T-cell (primary cell): ENCODE results near the gene TAPBPL. TPM values are rescaled to one million over a fixed set of nuclear protein-coding genes. Genes with fewer than 3 reads are reported as not detected.
A peak's percentile ranks its signal among the peaks of the same experiment; 100 is the strongest.
"Not testable (repeated sequence)": the region's sequence is repeated elsewhere in the genome, so short reads cannot be mapped to it uniquely, and the experiment has no call there.

ENCODE experiments used
- ATAC-seq, 4 experiments: fragments of 200-7000 bp in 3 of 4; fragments of 150-1000 bp in 1 of 4; cut with Tn5 transposase; replicated peaks in 1 of 4; 1 replicate in 3 of 4; 2 replicates in 1 of 4; pipeline ENCODE4 v1.10.0; 2021; ENCODE audit warnings: moderate library complexity in 3 of 4, mild to moderate bottlenecking in 2 of 4, moderate number of reproducible peaks in 1 of 4
- CTCF ChIA-PET, 2 donors: fragments of 300-600 bp; sonication (Branson Sonifier 250); formaldehyde crosslinking; loops; one replicate each; lab custom pipeline; 2022; ENCODE audit warnings: antibody characterized with exemption in 2 of 2; lab: Charles Lee
- POLR2A ChIA-PET, 2 donors: fragments of 300-600 bp; sonication (Branson Sonifier 250); formaldehyde crosslinking; loops; one replicate each; lab custom pipeline; 2022; ENCODE audit warnings: antibody characterized with exemption in 2 of 2; lab: Charles Lee
- DNase-seq, 35 experiments: peaks; one replicate each; pipeline versions ENCODE4 v3.0.0 to v3.0.0-alpha.2; 2013 to 2023
- H3K27ac ChIP-seq: one replicate; pipeline ENCODE4 v1.5.1; 2013; ENCODE audit warnings: low read length
- H3K27me3 ChIP-seq, 2 experiments: replicated peaks in 1 of 2; 1 replicate in 1 of 2; 2 replicates in 1 of 2; pipeline versions ENCODE4 v1.6.1 to v1.7.0; 2013; ENCODE audit warnings: low read length in 1 of 2, mixed read lengths in 1 of 2; ENCODE audit not compliant: control insufficient read depth in 2 of 2, insufficient read depth in 2 of 2; ENCODE audit errors: extremely low read depth in 1 of 2
- H3K36me3 ChIP-seq, 2 donors: 1 replicate in 1 of 2; 2 replicates in 1 of 2; pipeline versions ENCODE4 v1.6.1 to v1.7.0; 2013; ENCODE audit warnings: low read length in 1 of 2; ENCODE audit not compliant: control insufficient read depth in 2 of 2, insufficient read depth in 1 of 2; ENCODE audit errors: extremely low read depth in 1 of 2
- H3K4me1 ChIP-seq, 2 experiments: 1 replicate in 1 of 2; 2 replicates in 1 of 2; pipeline versions ENCODE4 v1.6.1 to v1.7.0; 2013; ENCODE audit warnings: low read length in 2 of 2, mixed read lengths in 1 of 2; ENCODE audit not compliant: insufficient read depth in 2 of 2, control insufficient read depth in 1 of 2; ENCODE audit errors: extremely low read depth in 1 of 2
- H3K4me3 ChIP-seq, 2 donors: 1 replicate in 1 of 2; 2 replicates in 1 of 2; pipeline versions ENCODE4 v1.5.1 to v1.7.0; 2013; ENCODE audit warnings: mild to moderate bottlenecking in 2 of 2, low read length in 1 of 2, moderate library complexity in 1 of 2; ENCODE audit not compliant: control insufficient read depth in 1 of 2; ENCODE audit errors: extremely low read depth in 1 of 2
- H3K9me3 ChIP-seq: 2 replicates; pipeline ENCODE4 v1.7.0; 2013
- H3K27ac Mint-ChIP-seq, 2 donors: one replicate each; pipeline ENCODE4 v1.8.0; 2020 to 2021; ENCODE audit warnings: mild to moderate bottlenecking in 2 of 2, mixed read lengths in 2 of 2
- H3K27me3 Mint-ChIP-seq, 2 donors: one replicate each; pipeline ENCODE4 v1.8.0; 2021 to 2022; ENCODE audit warnings: mixed read lengths in 2 of 2
- H3K36me3 Mint-ChIP-seq: one replicate; pipeline ENCODE4 v1.8.0; 2021; ENCODE audit warnings: mixed read lengths
- H3K4me1 Mint-ChIP-seq, 3 donors: one replicate each; pipeline ENCODE4 v1.8.0; 2020 to 2022; ENCODE audit warnings: mixed read lengths in 3 of 3, mild to moderate bottlenecking in 1 of 3
- H3K4me3 Mint-ChIP-seq, 3 donors: one replicate each; pipeline ENCODE4 v1.8.0; 2020 to 2022; ENCODE audit warnings: mild to moderate bottlenecking in 3 of 3, mixed read lengths in 3 of 3, moderate library complexity in 3 of 3
- H3K9me3 Mint-ChIP-seq, 3 donors: one replicate each; pipeline ENCODE4 v1.8.0; 2020 to 2022; ENCODE audit warnings: mixed read lengths in 3 of 3
- WGBS: methylation state at CpG from one replicate; pipeline ENCODE4 v1.1.5; 2013; ENCODE audit warnings: missing lambda C conversion rate; ENCODE audit not compliant: insufficient coverage; 5-methylcytosine and 5-hydroxymethylcytosine counted together
- total RNA-seq, 35 experiments: library from RNA in 6 of 35; stranded (reverse) in 6 of 35; fragments of 120-200 nt in 1 of 35; gene quantifications; one replicate each; pipeline versions ENCODE4 v1.2.1 to v1.2.4 and lab custom pipeline; 2013 to 2026

The TAPBPL gene
- total RNA-seq, 5 donors from 2014 or later (not counting 1 experiment from before 2014, with no cell fraction given) = 22.6 to 77.0 (median 60.3) TPM

- H3K9me3 Mint-ChIP-seq = not testable (repeated sequence)
These were observed 15.9 kb downstream of the TAPBPL start for GRCh38 chr12:6467571-6468282.

GRCh38 chr12:6468283-6468575, 16.4 kb downstream of the TAPBPL start:
- peaks cover 45 to 62% of the 10 kb centered on the region in 2 experiments for H3K4me1 ChIP-seq
- Mint-ChIP-seq H3K9me3 (no peaks in the 10 kb centered on the region), H3K27ac (peak overlapping the region; percentile 92 to 96), H3K27me3 (no peaks in the 10 kb centered on the region), H3K4me1 (peaks cover 71 to 75% (median 74%) of the 10 kb centered on the region in 3 donors), H3K4me3 (peak overlapping the region; percentile 87 to 93 (median 91)), H3K36me3 (peaks cover 43% of the 10 kb centered on the region)
- ChIA-PET POLR2A (no interaction called here), CTCF (no interaction called here)
- no peak for DNase-seq
- H3K9me3 ChIP-seq = no peaks in the 10 kb centered on the region
- H3K4me3 ChIP-seq = peak overlapping the region in 1 of 2 donors; percentile 86
- H3K36me3 ChIP-seq = peaks cover 13 to 33% of the 10 kb centered on the region in 2 donors
- no peak for ATAC-seq
- H3K27ac ChIP-seq = peak overlapping the region; percentile 32
- H3K27me3 ChIP-seq = no peaks in the 10 kb centered on the region

More at GRCh38 chr12:6467571-6468282, 15.9 kb downstream of the TAPBPL start:
- ATAC-seq, H3K4me3 ChIP-seq, H3K27me3 Mint-ChIP-seq, CTCF ChIA-PET, H3K27me3 ChIP-seq, DNase-seq, H3K9me3 ChIP-seq, POLR2A ChIA-PET: not testable (repeated sequence)
- peaks cover 76 to 80% (median 79%) of the 10 kb centered on the region in 3 donors for H3K4me1 Mint-ChIP-seq
- peak overlapping the region; percentile 92 to 96 for H3K27ac Mint-ChIP-seq
- H3K36me3 Mint-ChIP-seq = peaks cover 47% of the 10 kb centered on the region
- H3K4me1 ChIP-seq = peaks cover 49 to 67% of the 10 kb centered on the region in 2 experiments
- H3K27ac ChIP-seq = peak overlapping the region; percentile 32
- peaks cover 13 to 38% of the 10 kb centered on the region in 2 donors for H3K36me3 ChIP-seq
- WGBS = 84% methylated on average over 5 of the region's 9 CpGs
- H3K4me3 Mint-ChIP-seq = peak overlapping the region; percentile 87 to 93 (median 91)

DNA sequence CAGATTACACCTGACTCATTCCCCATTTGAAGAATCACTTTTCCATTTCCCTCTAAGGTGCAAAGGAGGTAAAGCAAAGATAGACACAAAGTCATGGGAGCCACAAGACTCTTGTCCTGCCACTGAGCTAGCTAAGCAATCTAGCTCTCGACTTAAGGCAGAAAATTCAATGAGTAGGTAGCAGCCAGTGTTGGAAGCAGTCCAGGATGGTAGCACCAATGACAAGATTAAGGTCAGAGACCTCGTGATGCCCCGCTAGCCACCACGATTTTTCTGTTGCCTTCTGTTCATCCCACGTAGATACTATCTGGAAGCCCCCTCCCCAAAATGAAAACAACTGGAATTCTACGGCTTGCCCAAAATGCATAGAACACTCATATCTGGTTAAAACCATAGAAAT, 17.2 kb downstream of the TAPBPL start:
- Histone ChIP-seq H3K27ac (no peak overlapping the region), H3K9me3 (no peaks in the 10 kb centered on the region), H3K4me3 (peak overlapping the region; percentile 86 to 93), H3K36me3 (peaks cover 9 to 25% of the 10 kb centered on the region in 2 donors), H3K4me1 (peaks cover 37 to 54% of the 10 kb centered on the region in 2 experiments), H3K27me3 (no peaks in the 10 kb centered on the region)
- peak overlapping the region; percentile 92 to 96 for H3K27ac Mint-ChIP-seq
- 0% methylated on average over 1 of the region's 6 CpGs for WGBS
- peaks cover 36% of the 10 kb centered on the region for H3K36me3 Mint-ChIP-seq
- H3K9me3 Mint-ChIP-seq = no peaks in the 10 kb centered on the region
- ChIA-PET CTCF (interaction anchor here in 1 of 2 donors (0.6 to 1.4 kb wide), 3 partner anchors 69 to 220 kb away, joined by 3 to 4 read pairs (median 3); partner anchors contain the start of gene ZNF384), POLR2A (no interaction called here)
- H3K27me3 Mint-ChIP-seq = no peaks in the 10 kb centered on the region
- H3K4me3 Mint-ChIP-seq = peak overlapping the region; percentile 87 to 93 (median 91)
- DNase-seq (no peak), ATAC-seq (no peak)
- H3K4me1 Mint-ChIP-seq = peaks cover 63 to 66% (median 66%) of the 10 kb centered on the region in 3 donors

DNA sequence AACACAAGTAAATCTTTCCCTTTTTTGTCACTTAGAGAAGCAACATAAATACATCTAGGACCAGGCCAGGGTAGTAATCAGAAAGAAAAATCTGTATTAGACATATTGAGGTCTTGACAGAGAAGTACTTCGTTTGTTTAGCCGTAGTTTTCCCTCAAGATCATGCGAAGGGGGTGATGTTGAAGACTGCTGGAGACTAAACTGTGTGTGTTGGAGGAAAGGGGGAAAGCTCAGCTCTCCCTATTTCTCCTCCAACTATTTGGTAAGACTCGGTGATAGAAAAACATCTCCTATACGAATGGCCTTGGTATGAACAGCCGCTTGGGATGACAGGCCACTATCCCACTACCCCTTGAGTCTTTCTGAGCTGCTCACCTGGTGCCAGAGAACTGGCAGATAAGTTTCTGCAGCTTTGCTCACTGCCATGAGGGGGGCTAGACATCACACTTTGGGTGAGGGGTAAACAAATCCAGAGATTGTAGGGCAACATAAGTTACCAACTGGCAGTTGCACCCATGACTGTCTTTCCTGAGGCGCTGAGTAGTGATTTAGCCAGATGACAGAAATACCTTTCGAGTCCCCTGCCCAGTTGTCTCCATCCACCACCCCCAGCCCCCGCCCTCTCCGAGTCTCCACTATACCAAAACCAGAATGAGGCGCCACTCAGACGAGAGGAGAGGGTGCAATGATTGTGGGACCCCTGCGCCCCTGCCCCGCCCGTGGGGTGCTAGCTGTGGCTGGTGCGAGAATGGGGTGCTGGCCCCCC, 17.9 kb downstream of the TAPBPL start:
- Histone ChIP-seq H3K27me3 (no peaks in the 10 kb centered on the region), H3K4me1 (peaks cover 30 to 47% of the 10 kb centered on the region in 2 experiments), H3K36me3 (peaks cover 2 to 18% of the 10 kb centered on the region in 2 donors), H3K4me3 (peak overlapping the region; percentile 86 to 93), H3K9me3 (no peaks in the 10 kb centered on the region), H3K27ac (peak overlapping the region; percentile 83)
- ATAC-seq (no peak), DNase-seq (peak in 1 of 35 experiments; percentile 32)
- CTCF ChIA-PET = interaction anchor here (0.6 to 1.6 kb wide), 8 partner anchors 8 to 220 kb away, joined by 3 to 10 read pairs (median 6); partner anchors contain the start of gene ZNF384 (in 1 of the 2)
- H3K4me1 Mint-ChIP-seq = peaks cover 56 to 59% (median 59%) of the 10 kb centered on the region in 3 donors
- peak overlapping the region; percentile 87 to 93 (median 91) for H3K4me3 Mint-ChIP-seq
- H3K36me3 Mint-ChIP-seq = peaks cover 29% of the 10 kb centered on the region
- 0% methylated on average over 4 of the region's 16 CpGs for WGBS
- peak overlapping the region; percentile 92 to 96 for H3K27ac Mint-ChIP-seq
- H3K9me3 Mint-ChIP-seq = no peaks in the 10 kb centered on the region
- H3K27me3 Mint-ChIP-seq = no peaks in the 10 kb centered on the region
- POLR2A ChIA-PET = interaction anchor here (0.6 to 1.8 kb wide), 7 partner anchors 8 to 63 kb away, joined by 4 to 13 read pairs (median 6); partner anchors contain the start of gene MRPL51 (in 1 of the 2)

GRCh38 chr12:6470375-6471163, 18.7 kb downstream of the TAPBPL start, which contains the start of gene VAMP1:
VAMP1 (minus strand) TSS chr12:6470677; CDS start chr12:6470531, 146 bp downstream.
- DNase-seq (peak; percentile 89 to 98 (median 95)), ATAC-seq (peak; percentile 88 to 96 (median 92))
- H3K36me3 ChIP-seq = peaks cover 2 to 13% of the 10 kb centered on the region in 2 donors
- Mint-ChIP-seq H3K36me3 (peaks cover 25% of the 10 kb centered on the region), H3K4me1 (peaks cover 50 to 53% (median 52%) of the 10 kb centered on the region in 3 donors), H3K4me3 (peak within 1 kb of the TSS; percentile 87 to 93 (median 91)), H3K27me3 (no peaks in the 10 kb centered on the region), H3K9me3 (no peaks in the 10 kb centered on the region), H3K27ac (peak within 1 kb of the TSS; percentile 92 to 96)
- WGBS = 0% methylated on average over 60 of the region's 69 CpGs
- no peaks in the 10 kb centered on the region for H3K9me3 ChIP-seq
- peak within 1 kb of the TSS; percentile 86 to 93 for H3K4me3 ChIP-seq
- POLR2A ChIA-PET = interaction anchor here (0.6 to 1.8 kb wide), 14 partner anchors 9 to 134 kb away, joined by 3 to 13 read pairs (median 6); partner anchors contain the start of gene MRPL51 (in 1 of the 2)
- no peaks in the 10 kb centered on the region for H3K27me3 ChIP-seq
- CTCF ChIA-PET = interaction anchor here (0.6 to 1.6 kb wide), 16 partner anchors 8 to 1170 kb away, joined by 3 to 10 read pairs (median 4); partner anchors contain the start of genes MRPL51 (in 1 of the 2), TAPBPL (in 1 of the 2) and ZNF384 (in 1 of the 2)
- peak within 1 kb of the TSS; percentile 83 for H3K27ac ChIP-seq
- peaks cover 24 to 41% of the 10 kb centered on the region in 2 experiments for H3K4me1 ChIP-seq
